HEK293 (cell line): Measurements from ENCODE around the gene KREMEN2.

Experiments used
- CTCF ChIA-PET: fragments of 350-600 bp; formaldehyde crosslinking; extraction: SDS; loops from one replicate; lab custom pipeline; 2021; ENCODE audit warnings: antibody characterized with exemption; lab: Yijun Ruan, JAX
- POLR2A ChIA-PET: fragments of 300-600 bp; formaldehyde crosslinking; extraction: SDS; loops from one replicate; lab custom pipeline; 2020; ENCODE audit warnings: antibody characterized with exemption, inconsistent platforms; lab: Yijun Ruan, JAX
- H3K27ac ChIP-seq: fragments of 200-500 bp; sonication (Bioruptor generic); 2 replicates; pipeline ENCODE4 v1.5.1; 2014; ENCODE audit warnings: low read depth, low read length, control low read depth, inconsistent platforms; ENCODE audit errors: extremely low read depth
- H3K36me3 ChIP-seq, 2 experiments: fragments of 200-500 bp in 1 of 2; sonication (Bioruptor generic) in 1 of 2; 1 replicate in 1 of 2; 2 replicates in 1 of 2; pipeline ENCODE4 v1.5.1; 2014 to 2017; ENCODE audit warnings: inconsistent platforms in 2 of 2, low read length in 2 of 2; ENCODE audit not compliant: control insufficient read depth in 2 of 2, insufficient read depth in 1 of 2
- H3K4me1 ChIP-seq: fragments of 200-500 bp; sonication (Bioruptor generic); 2 replicates; pipeline ENCODE4 v1.5.1; 2014; ENCODE audit warnings: mild to moderate bottlenecking, low read length, inconsistent platforms; ENCODE audit not compliant: control insufficient read depth, insufficient read depth
- H3K4me3 ChIP-seq: 2 replicates; pipeline ENCODE4 v1.5.1; 2011; ENCODE audit warnings: low read depth, mild to moderate bottlenecking, control low read depth, low read length, moderate library complexity
- H3K9me3 ChIP-seq: fragments of 200-500 bp; sonication (Bioruptor generic); 2 replicates; pipeline ENCODE4 v1.5.1; 2014; ENCODE audit warnings: low read depth, low read length, inconsistent platforms; ENCODE audit not compliant: control insufficient read depth, insufficient read depth
- BCL11A ChIP-seq: fragments of 450-650 bp; formaldehyde crosslinking; IDR thresholded peaks from 2 replicates; pipeline ENCODE4 v1.5.1; 2016; ENCODE audit warnings: low read depth, missing biosample characterization, missing genetic modification characterization
- EGR2 ChIP-seq: fragments of 450-650 bp; formaldehyde crosslinking; IDR thresholded peaks from 2 replicates; pipeline ENCODE4 v1.5.1; 2016; ENCODE audit warnings: low read depth, missing biosample characterization, missing genetic modification characterization
- GLI2 ChIP-seq: fragments of 450-650 bp; formaldehyde crosslinking; IDR thresholded peaks from 2 replicates; pipeline ENCODE4; 2017; ENCODE audit warnings: missing biosample characterization, missing genetic modification characterization, low read depth, borderline replicate concordance
- GLIS1 ChIP-seq: fragments of 450-650 bp; formaldehyde crosslinking; IDR thresholded peaks from 2 replicates; pipeline ENCODE4 v1.5.1; 2016; ENCODE audit warnings: missing biosample characterization, missing genetic modification characterization
- GLIS2 ChIP-seq: fragments of 450-650 bp; formaldehyde crosslinking; IDR thresholded peaks from 2 replicates; pipeline ENCODE4 v1.5.1; 2016; ENCODE audit warnings: missing biosample characterization, missing genetic modification characterization
- KLF1 ChIP-seq: fragments of 450-650 bp; formaldehyde crosslinking; IDR thresholded peaks from 2 replicates; pipeline ENCODE4 v1.5.1; 2016; ENCODE audit warnings: missing biosample characterization, missing genetic modification characterization
- MZF1 ChIP-seq: fragments of 450-650 bp; formaldehyde crosslinking; IDR thresholded peaks from 2 replicates; pipeline ENCODE4 v1.5.1; 2017; ENCODE audit warnings: missing biosample characterization, missing genetic modification characterization, borderline replicate concordance
- TCF7L2 ChIP-seq: IDR thresholded peaks from 2 replicates; pipeline ENCODE4 v1.6.1; 2011; ENCODE audit warnings: low read depth, mild to moderate bottlenecking, inconsistent platforms, low read length, moderate library complexity, borderline replicate concordance
- ZFHX2 ChIP-seq: fragments of 450-650 bp; formaldehyde crosslinking; conservative IDR thresholded peaks from 2 replicates; pipeline ENCODE4 v1.5.1; 2016; ENCODE audit warnings: missing biosample characterization, missing genetic modification characterization
- ZNF114 ChIP-seq: fragments of 450-650 bp; formaldehyde crosslinking; IDR thresholded peaks from 2 replicates; pipeline ENCODE4 v1.5.0; 2017; ENCODE audit warnings: missing biosample characterization, missing genetic modification characterization
- ZNF133 ChIP-seq: fragments of 450-650 bp; formaldehyde crosslinking; IDR thresholded peaks from 2 replicates; pipeline ENCODE4 v1.5.1; 2016; ENCODE audit warnings: missing biosample characterization, missing genetic modification characterization
- ZNF266 ChIP-seq: fragments of 450-650 bp; formaldehyde crosslinking; IDR thresholded peaks from 2 replicates; pipeline ENCODE4 v1.5.1; 2016; ENCODE audit warnings: missing biosample characterization, missing genetic modification characterization, low read depth
- ZNF561 ChIP-seq: fragments of 450-650 bp; IDR thresholded peaks from 2 replicates; pipeline ENCODE4 v1.5.1; 2018; ENCODE audit warnings: missing biosample characterization, missing genetic modification characterization, borderline replicate concordance
- ZNF830 ChIP-seq: fragments of 450-650 bp; IDR thresholded peaks from 2 replicates; pipeline ENCODE4 v1.5.0; 2018; ENCODE audit warnings: missing biosample characterization, missing genetic modification characterization, low read depth, mild to moderate bottlenecking, moderate library complexity
- ZSCAN23 ChIP-seq: fragments of 450-650 bp; formaldehyde crosslinking; IDR thresholded peaks from 2 replicates; pipeline ENCODE4 v1.5.1; 2016; ENCODE audit warnings: missing biosample characterization, missing genetic modification characterization
- TF ChIP-seq, protein P1 (sequence below): fragments of 450-650 bp; formaldehyde crosslinking; IDR thresholded peaks from 2 replicates; pipeline ENCODE4 v1.5.1; 2017; ENCODE audit warnings: missing biosample characterization, missing genetic modification characterization
- TF ChIP-seq, protein P2 (sequence below): fragments of 450-650 bp; formaldehyde crosslinking; IDR thresholded peaks from 2 replicates; pipeline ENCODE4 v1.5.1; 2016; ENCODE audit warnings: missing biosample characterization, missing genetic modification characterization
- TF ChIP-seq, protein P3 (sequence below): fragments of 450-650 bp; formaldehyde crosslinking; IDR thresholded peaks from 2 replicates; pipeline ENCODE4 v1.5.1; 2016; ENCODE audit warnings: missing biosample characterization, missing genetic modification characterization
- TF ChIP-seq, protein P4 (sequence below): fragments of 450-650 bp; formaldehyde crosslinking; conservative IDR thresholded peaks from 2 replicates; pipeline ENCODE4 v1.5.1; 2016; ENCODE audit warnings: low read depth, missing biosample characterization, missing genetic modification characterization
- TF ChIP-seq, protein P5 (sequence below): fragments of 450-650 bp; formaldehyde crosslinking; IDR thresholded peaks from 2 replicates; pipeline ENCODE4; 2016; ENCODE audit warnings: missing biosample characterization, missing genetic modification characterization

The KREMEN2 gene

DNA sequence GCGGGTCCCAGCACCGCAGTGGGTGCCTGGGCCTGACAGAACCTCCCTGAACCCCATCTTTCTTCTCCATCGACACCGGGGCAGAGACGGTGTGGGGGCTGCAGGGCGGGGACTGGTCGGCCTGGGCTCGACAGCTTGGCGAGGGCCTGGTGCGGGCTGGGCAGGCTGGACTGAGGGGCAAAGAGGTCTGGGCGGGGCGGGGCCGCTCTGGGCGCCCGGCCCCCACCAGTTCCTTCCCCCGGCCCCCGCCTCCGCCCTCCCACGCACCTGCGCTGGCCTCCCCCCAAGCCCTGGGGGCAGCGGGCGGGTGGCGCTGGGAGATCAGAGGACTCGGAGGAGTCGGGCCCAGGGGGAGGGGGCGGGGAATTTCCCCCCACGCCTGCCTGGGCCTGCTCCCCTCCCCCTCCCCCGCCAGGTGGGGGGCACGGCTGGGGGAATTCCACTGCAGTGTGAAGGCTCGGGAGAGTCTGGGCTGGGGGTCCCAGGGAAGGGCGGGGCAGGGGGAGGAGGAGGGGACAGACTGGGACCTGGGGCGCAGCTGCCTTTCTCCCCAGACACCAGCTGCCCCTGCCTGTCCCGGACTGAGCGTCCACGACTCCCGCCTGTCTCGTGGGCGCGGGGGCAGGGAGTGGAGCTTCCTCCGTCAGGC, 877 bp upstream of the KREMEN2 start:
- ChIA-PET POLR2A (interaction anchor here (1.5 to 2.7 kb wide), 4 partner anchors 18 to 185 kb away, joined by 4 to 25 read pairs (median 6); partner anchors contain the start of genes PKMYT1 and TNFRSF12A), CTCF (interaction anchor here (0.5 to 2.0 kb wide), 6 partner anchors 15 to 558 kb away, joined by 3 to 9 read pairs (median 4); partner anchors contain the start of gene PKMYT1)
- Histone ChIP-seq H3K4me3 (peak overlapping the region; percentile 37), H3K4me1 (peaks cover 6% of the 10 kb centered on the region), H3K9me3 (no peaks in the 10 kb centered on the region), H3K27ac (no peak overlapping the region; the same call in 1 of the 2 replicates), H3K36me3 (no peaks in the 10 kb centered on the region)
- TF ChIP-seq, protein P1, sequence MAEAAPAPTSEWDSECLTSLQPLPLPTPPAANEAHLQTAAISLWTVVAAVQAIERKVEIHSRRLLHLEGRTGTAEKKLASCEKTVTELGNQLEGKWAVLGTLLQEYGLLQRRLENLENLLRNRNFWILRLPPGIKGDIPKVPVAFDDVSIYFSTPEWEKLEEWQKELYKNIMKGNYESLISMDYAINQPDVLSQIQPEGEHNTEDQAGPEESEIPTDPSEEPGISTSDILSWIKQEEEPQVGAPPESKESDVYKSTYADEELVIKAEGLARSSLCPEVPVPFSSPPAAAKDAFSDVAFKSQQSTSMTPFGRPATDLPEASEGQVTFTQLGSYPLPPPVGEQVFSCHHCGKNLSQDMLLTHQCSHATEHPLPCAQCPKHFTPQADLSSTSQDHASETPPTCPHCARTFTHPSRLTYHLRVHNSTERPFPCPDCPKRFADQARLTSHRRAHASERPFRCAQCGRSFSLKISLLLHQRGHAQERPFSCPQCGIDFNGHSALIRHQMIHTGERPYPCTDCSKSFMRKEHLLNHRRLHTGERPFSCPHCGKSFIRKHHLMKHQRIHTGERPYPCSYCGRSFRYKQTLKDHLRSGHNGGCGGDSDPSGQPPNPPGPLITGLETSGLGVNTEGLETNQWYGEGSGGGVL (tag by site-specific recombination) = peak; percentile 73
- TF ChIP-seq EGR2 (tag by site-specific recombination) = peak; percentile 58
- peak; percentile 87 for TF ChIP-seq ZFHX2 (tag by site-specific recombination)
- TF ChIP-seq ZNF830 (tag by site-specific recombination) = no peak
- TF ChIP-seq, protein P2, sequence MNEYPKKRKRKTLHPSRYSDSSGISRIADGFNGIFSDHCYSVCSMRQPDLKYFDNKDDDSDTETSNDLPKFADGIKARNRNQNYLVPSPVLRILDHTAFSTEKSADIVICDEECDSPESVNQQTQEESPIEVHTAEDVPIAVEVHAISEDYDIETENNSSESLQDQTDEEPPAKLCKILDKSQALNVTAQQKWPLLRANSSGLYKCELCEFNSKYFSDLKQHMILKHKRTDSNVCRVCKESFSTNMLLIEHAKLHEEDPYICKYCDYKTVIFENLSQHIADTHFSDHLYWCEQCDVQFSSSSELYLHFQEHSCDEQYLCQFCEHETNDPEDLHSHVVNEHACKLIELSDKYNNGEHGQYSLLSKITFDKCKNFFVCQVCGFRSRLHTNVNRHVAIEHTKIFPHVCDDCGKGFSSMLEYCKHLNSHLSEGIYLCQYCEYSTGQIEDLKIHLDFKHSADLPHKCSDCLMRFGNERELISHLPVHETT (tag by site-specific recombination) = no peak
- TF ChIP-seq GLIS2 (tag by site-specific recombination) = peak; percentile 19
- peak; percentile 81 for TF ChIP-seq GLIS1 (tag by site-specific recombination)

DNA sequence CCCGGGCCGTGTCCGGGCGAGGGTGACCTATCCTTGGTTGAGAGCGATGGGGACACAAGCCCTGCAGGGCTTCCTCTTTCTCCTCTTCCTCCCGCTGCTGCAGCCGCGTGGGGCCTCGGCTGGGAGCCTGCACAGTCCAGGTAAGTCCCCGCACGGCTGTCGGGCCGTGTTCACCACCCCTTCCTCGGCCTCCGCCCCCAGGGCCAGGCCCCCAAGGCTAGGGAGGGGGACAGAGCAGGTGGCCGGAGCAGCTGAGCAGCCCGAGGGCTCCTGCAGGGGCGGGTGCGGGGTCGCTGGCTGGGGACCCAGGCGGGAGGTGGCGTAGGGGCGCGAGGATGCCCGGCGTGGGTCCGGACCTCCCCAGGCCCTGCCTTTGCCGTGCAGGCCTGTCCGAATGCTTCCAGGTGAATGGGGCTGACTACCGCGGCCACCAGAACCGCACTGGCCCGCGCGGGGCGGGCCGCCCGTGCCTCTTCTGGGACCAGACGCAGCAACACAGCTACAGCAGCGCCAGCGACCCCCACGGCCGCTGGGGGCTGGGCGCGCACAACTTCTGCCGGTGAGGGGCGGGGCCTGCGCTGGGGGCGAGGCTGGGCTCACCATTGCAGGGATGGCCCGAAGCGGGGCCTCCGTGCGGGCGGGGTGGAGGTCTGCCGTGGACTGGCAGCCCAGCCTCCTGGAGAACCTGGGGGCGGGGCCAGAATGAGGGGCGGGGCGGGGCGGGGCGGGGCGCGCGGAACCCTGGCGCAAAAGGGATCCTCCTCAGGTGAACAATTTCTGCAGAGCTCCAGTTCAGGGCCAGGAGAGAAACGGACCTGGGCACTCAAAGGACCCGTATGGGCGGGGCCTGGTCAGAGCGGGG, 631 bp downstream of the KREMEN2 start:
- POLR2A ChIA-PET = interaction anchor here (0.6 to 2.7 kb wide), 12 partner anchors 11 to 186 kb away, joined by 3 to 25 read pairs (median 4); partner anchors contain the start of genes FLYWCH1, FLYWCH2, HCFC1R1 and PKMYT1
- Histone ChIP-seq H3K4me1 (peaks cover 6% of the 10 kb centered on the region), H3K27ac (peak overlapping the region; percentile 12; the same call in 1 of the 2 replicates), H3K9me3 (no peaks in the 10 kb centered on the region), H3K36me3 (no peaks in the 10 kb centered on the region), H3K4me3 (peak overlapping the region; percentile 37)
- CTCF ChIA-PET = interaction anchor here (0.6 to 1.0 kb wide), 4 partner anchors 23 to 1972 kb away, joined by 3 to 4 read pairs (median 3); no protein-coding TSS in a partner anchor
- TF ChIP-seq, protein P3, sequence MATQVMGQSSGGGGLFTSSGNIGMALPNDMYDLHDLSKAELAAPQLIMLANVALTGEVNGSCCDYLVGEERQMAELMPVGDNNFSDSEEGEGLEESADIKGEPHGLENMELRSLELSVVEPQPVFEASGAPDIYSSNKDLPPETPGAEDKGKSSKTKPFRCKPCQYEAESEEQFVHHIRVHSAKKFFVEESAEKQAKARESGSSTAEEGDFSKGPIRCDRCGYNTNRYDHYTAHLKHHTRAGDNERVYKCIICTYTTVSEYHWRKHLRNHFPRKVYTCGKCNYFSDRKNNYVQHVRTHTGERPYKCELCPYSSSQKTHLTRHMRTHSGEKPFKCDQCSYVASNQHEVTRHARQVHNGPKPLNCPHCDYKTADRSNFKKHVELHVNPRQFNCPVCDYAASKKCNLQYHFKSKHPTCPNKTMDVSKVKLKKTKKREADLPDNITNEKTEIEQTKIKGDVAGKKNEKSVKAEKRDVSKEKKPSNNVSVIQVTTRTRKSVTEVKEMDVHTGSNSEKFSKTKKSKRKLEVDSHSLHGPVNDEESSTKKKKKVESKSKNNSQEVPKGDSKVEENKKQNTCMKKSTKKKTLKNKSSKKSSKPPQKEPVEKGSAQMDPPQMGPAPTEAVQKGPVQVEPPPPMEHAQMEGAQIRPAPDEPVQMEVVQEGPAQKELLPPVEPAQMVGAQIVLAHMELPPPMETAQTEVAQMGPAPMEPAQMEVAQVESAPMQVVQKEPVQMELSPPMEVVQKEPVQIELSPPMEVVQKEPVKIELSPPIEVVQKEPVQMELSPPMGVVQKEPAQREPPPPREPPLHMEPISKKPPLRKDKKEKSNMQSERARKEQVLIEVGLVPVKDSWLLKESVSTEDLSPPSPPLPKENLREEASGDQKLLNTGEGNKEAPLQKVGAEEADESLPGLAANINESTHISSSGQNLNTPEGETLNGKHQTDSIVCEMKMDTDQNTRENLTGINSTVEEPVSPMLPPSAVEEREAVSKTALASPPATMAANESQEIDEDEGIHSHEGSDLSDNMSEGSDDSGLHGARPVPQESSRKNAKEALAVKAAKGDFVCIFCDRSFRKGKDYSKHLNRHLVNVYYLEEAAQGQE (tag by site-specific recombination) = no peak; the same call in 1 of the 2 replicates
- TF ChIP-seq BCL11A (tag by site-specific recombination) (peak; percentile 54), MZF1 (no peak), ZNF561 (tag by site-specific recombination) (no peak), ZSCAN23 (no peak), ZNF133 (no peak), TCF7L2 (no peak), KLF1 (tag by site-specific recombination) (no peak; the same call in 1 of the 2 replicates), ZNF114 (tag by site-specific recombination) (no peak), GLI2 (tag by site-specific recombination) (no peak), ZNF266 (tag by site-specific recombination) (no peak)
- TF ChIP-seq, protein P4, sequence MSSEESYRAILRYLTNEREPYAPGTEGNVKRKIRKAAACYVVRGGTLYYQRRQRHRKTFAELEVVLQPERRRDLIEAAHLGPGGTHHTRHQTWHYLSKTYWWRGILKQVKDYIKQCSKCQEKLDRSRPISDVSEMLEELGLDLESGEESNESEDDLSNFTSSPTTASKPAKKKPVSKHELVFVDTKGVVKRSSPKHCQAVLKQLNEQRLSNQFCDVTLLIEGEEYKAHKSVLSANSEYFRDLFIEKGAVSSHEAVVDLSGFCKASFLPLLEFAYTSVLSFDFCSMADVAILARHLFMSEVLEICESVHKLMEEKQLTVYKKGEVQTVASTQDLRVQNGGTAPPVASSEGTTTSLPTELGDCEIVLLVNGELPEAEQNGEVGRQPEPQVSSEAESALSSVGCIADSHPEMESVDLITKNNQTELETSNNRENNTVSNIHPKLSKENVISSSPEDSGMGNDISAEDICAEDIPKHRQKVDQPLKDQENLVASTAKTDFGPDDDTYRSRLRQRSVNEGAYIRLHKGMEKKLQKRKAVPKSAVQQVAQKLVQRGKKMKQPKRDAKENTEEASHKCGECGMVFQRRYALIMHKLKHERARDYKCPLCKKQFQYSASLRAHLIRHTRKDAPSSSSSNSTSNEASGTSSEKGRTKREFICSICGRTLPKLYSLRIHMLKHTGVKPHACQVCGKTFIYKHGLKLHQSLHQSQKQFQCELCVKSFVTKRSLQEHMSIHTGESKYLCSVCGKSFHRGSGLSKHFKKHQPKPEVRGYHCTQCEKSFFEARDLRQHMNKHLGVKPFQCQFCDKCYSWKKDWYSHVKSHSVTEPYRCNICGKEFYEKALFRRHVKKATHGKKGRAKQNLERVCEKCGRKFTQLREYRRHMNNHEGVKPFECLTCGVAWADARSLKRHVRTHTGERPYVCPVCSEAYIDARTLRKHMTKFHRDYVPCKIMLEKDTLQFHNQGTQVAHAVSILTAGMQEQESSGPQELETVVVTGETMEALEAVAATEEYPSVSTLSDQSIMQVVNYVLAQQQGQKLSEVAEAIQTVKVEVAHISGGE (tag by site-specific recombination) = no peak
- TF ChIP-seq, protein P5, sequence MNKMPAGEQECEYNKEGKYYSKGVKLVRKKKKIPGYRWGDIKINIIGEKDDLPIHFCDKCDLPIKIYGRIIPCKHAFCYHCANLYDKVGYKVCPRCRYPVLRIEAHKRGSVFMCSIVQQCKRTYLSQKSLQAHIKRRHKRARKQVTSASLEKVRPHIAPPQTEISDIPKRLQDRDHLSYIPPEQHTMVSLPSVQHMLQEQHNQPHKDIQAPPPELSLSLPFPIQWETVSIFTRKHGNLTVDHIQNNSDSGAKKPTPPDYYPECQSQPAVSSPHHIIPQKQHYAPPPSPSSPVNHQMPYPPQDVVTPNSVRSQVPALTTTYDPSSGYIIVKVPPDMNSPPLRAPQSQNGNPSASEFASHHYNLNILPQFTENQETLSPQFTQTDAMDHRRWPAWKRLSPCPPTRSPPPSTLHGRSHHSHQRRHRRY (tag by site-specific recombination) = 0 out of 2 replicates have a peak, but pooled peaks have one; percentile 58
